Right lobe of liver (tissue), 6 donors: ENCODE results near the gene HTRA3. TPM values are rescaled to one million over a fixed set of nuclear protein-coding genes. Genes with fewer than 3 reads are reported as not detected.

Experiments used
- ATAC-seq, 4 donors: fragments of 200-7000 bp; cut with Tn5 transposase; one replicate each; pipeline ENCODE4 v1.9.1; 2020; ENCODE audit warnings: mild to moderate bottlenecking in 4 of 4, moderate library complexity in 4 of 4
- DNase-seq, 3 donors: peaks; one replicate each; pipeline ENCODE4 v3.0.0-alpha.2; 2020
- H3K27ac ChIP-seq, 3 donors: fragments of 200-600 bp; one replicate each; pipeline ENCODE4 v1.8.0; 2022
- H3K27me3 ChIP-seq, 2 donors: fragments of 200-600 bp; one replicate each; pipeline ENCODE4 v1.8.0; 2022
- H3K36me3 ChIP-seq, 4 donors: fragments of 200-600 bp; sonication (generic) in 1 of 4; one replicate each; pipeline versions ENCODE4 v1.5.1 to v1.8.0; 2017 to 2022; ENCODE audit warnings: control low read depth in 1 of 4
- H3K4me1 ChIP-seq, 4 donors: fragments of 200-600 bp; sonication (generic) in 1 of 4; one replicate each; pipeline versions ENCODE4 v1.5.1 to v1.8.0; 2017 to 2022; ENCODE audit warnings: control low read depth in 1 of 4
- H3K4me3 ChIP-seq, 3 donors: fragments of 200-600 bp; one replicate each; pipeline ENCODE4 v1.8.0; 2022
- H3K9me3 ChIP-seq, 4 donors: fragments of 200-600 bp; sonication (generic) in 1 of 4; one replicate each; pipeline versions ENCODE4 v1.5.1 to v1.8.0; 2017 to 2022; ENCODE audit warnings: control low read depth in 1 of 4
- CTCF ChIP-seq, 4 donors: fragments of 200-600 bp in 3 of 4; fragments of 450-650 bp in 1 of 4; IDR thresholded peaks; one replicate each; pipeline versions ENCODE4 v1.5.1 to v1.8.0; 2016 to 2022; ENCODE audit warnings: antibody characterized with exemption in 4 of 4, mild to moderate bottlenecking in 2 of 4
- POLR2A ChIP-seq: fragments of 450-650 bp; IDR thresholded peaks from one replicate; pipeline ENCODE4 v1.6.1; 2017; ENCODE audit warnings: antibody characterized with exemption, mild to moderate bottlenecking
- WGBS: methylation state at CpG from one replicate; pipeline ENCODE4 v1.1.6; 2018; ENCODE audit warnings: low coverage, low lambda C conversion rate; ENCODE audit not compliant: insufficient coverage; ENCODE audit errors: missing lambda C conversion rate; 5-methylcytosine and 5-hydroxymethylcytosine counted together
- intact Hi-C, 2 donors: fragments of 100-400 bp; cut with DNase I; formaldehyde crosslinking; loops; one replicate each; pipeline versions ENCODE4 v1.11.2 to v1.14.1; 2022
- total RNA-seq, 6 experiments: library from RNA; depleted of rRNA in 2 of 6; stranded (reverse); fragments of >200 nt in 2 of 6; fragmentation: NEBNext Ultra II Directional in 3 of 6; extraction: Animal tissue kit (Norgen Biotek cat#: 25700) in 3 of 6; gene quantifications; one replicate each; pipeline versions ENCODE4 v1.1.0 to v1.2.4, GENCODE V29; 2016 to 2023
- donor health status: DM: no; HTN: yes; CAD: no.
- donor health status: DM: no; HTN: no; CAD: no.
- donor health status: DM: no; HTN: no; CAD: no.
- donor health status: DM: no; HTN: yes; CAD: no.
- donor health status: DM: no; HTN: yes; CAD: no.

Gene HTRA3
- total RNA-seq, 6 experiments from 2014 or later, result 0.32 to 1.6 (median 1.0) TPM

- TF ChIP-seq POLR2A (no peak), CTCF (IDR thresholded peaks at IDR 0.05) (no peak)
- H3K36me3 ChIP-seq, result no peaks in the 10 kb centered on the region
- H3K9me3 ChIP-seq, result no peaks in the 10 kb centered on the region
- ATAC-seq (peak in 1 of 4 donors; percentile 20), DNase-seq (peak in 1 of 3 donors; percentile 41)
- 67% methylated on average over 1 of the region's 13 CpGs for WGBS
- no peak overlapping the region for H3K27ac ChIP-seq
- intact Hi-C loops, result no loop called here
- H3K4me1 ChIP-seq, result no peaks in the 10 kb centered on the region
- H3K27me3 ChIP-seq, result no peaks in the 10 kb centered on the region
- no peak overlapping the region for H3K4me3 ChIP-seq
These were observed 59.5 kb downstream of the HTRA3 start for GRCh38 chr4:8328866-8329559.

- WGBS, result 20% methylated on average over 2 of the region's 6 CpGs
- H3K4me1 ChIP-seq, result no peaks in the 10 kb centered on the region
- no peak for TF ChIP-seq POLR2A
- no peak for TF ChIP-seq CTCF (IDR thresholded peaks at IDR 0.05)
- H3K9me3 ChIP-seq, result no peaks in the 10 kb centered on the region
- no peak overlapping the region for H3K27ac ChIP-seq
- no peak for DNase-seq
- no peaks in the 10 kb centered on the region for H3K27me3 ChIP-seq
- no peaks in the 10 kb centered on the region for H3K36me3 ChIP-seq
- no peak for ATAC-seq
- intact Hi-C loops, result no loop called here
- no peak overlapping the region for H3K4me3 ChIP-seq
These were observed 60.0 kb downstream of the HTRA3 start for GRCh38 chr4:8329560-8329858.

- H3K36me3 ChIP-seq, result no peaks in the 10 kb centered on the region
- H3K27ac ChIP-seq, result no peak overlapping the region
- intact Hi-C loops, result no loop called here
- H3K4me1 ChIP-seq, result no peaks in the 10 kb centered on the region
- DNase-seq (peak in 2 of 3 donors; percentile 39), ATAC-seq (peak in 1 of 4 donors; percentile 5)
- no peaks in the 10 kb centered on the region for H3K27me3 ChIP-seq
- no peaks in the 10 kb centered on the region for H3K9me3 ChIP-seq
- H3K4me3 ChIP-seq, result no peak overlapping the region
- WGBS, result no CpG with 5 or more reads among the region's 20 CpGs
- TF ChIP-seq CTCF (IDR thresholded peaks at IDR 0.05) (no peak), POLR2A (no peak)
These were observed 60.6 kb downstream of the HTRA3 start for GRCh38 chr4:8329859-8330761.

GRCh38 chr4:8330821-8331574 is 61.4 kb downstream of the HTRA3 start:
- intact Hi-C loops, result no loop called here
- ATAC-seq (peak in 3 of 4 donors; percentile 16 to 48 (median 33)), DNase-seq (peak in 2 of 3 donors; percentile 39 to 50)
- Histone ChIP-seq H3K4me3 (no peak overlapping the region), H3K27me3 (no peaks in the 10 kb centered on the region), H3K4me1 (no peaks in the 10 kb centered on the region), H3K36me3 (no peaks in the 10 kb centered on the region), H3K9me3 (no peaks in the 10 kb centered on the region), H3K27ac (no peak overlapping the region)
- WGBS, result 30% methylated on average over 7 of the region's 15 CpGs
- TF ChIP-seq POLR2A (no peak), CTCF (IDR thresholded peaks at IDR 0.05) (no peak)
